Upper lobe of right lung (tissue), 1 donor: Measurements from ENCODE around the gene METTL23. TPM values are rescaled to one million over a fixed set of nuclear protein-coding genes. Genes with fewer than 3 reads are reported as not detected.
"Not testable (repeated sequence)": the region's sequence is repeated elsewhere in the genome, so short reads cannot be mapped to it uniquely, and the experiment has no call there.

Experiments used
- ATAC-seq: fragments of 200-7000 bp; cut with Tn5 transposase; one replicate; pipeline ENCODE4 v1.9.1; 2020; ENCODE audit warnings: mild to moderate bottlenecking, moderate library complexity
- DNase-seq: peaks from one replicate; pipeline ENCODE4 v3.0.0-alpha.2; 2020
- H3K27ac ChIP-seq: fragments of 200-600 bp; one replicate; pipeline ENCODE4 v1.8.0; 2022
- H3K27me3 ChIP-seq: fragments of 200-600 bp; one replicate; pipeline ENCODE4 v1.8.0; 2022; ENCODE audit warnings: mild to moderate bottlenecking
- H3K36me3 ChIP-seq: fragments of 200-600 bp; one replicate; pipeline ENCODE4 v1.8.0; 2022
- H3K4me1 ChIP-seq: fragments of 200-600 bp; one replicate; pipeline ENCODE4 v1.8.0; 2022
- H3K4me3 ChIP-seq: fragments of 200-600 bp; one replicate; pipeline ENCODE4 v1.8.0; 2022; ENCODE audit warnings: mild to moderate bottlenecking
- H3K9me3 ChIP-seq: fragments of 200-600 bp; one replicate; pipeline ENCODE4 v1.8.0; 2022
- intact Hi-C: fragments of 100-400 bp; cut with DNase I; formaldehyde crosslinking; loops from one replicate; pipeline ENCODE4 v1.11.0; 2022
- total RNA-seq: library from RNA; stranded (reverse); fragmentation: NEBNext Ultra II Directional; extraction: Animal tissue kit (Norgen Biotek cat#: 25700); gene quantifications from one replicate; pipeline ENCODE4 v1.2.1, GENCODE V29; 2021
- TF ChIP-seq, protein P1 (sequence below): fragments of 200-600 bp; IDR thresholded peaks from one replicate; pipeline ENCODE4 v1.8.0; 2022; ENCODE audit warnings: antibody characterized with exemption
- donor health status: DM: no; HTN: yes; CAD: no; lungs with severe emphysema.

The METTL23 gene
- total RNA-seq, 1 donor from 2014 or later, result 31.6 TPM

DNA sequence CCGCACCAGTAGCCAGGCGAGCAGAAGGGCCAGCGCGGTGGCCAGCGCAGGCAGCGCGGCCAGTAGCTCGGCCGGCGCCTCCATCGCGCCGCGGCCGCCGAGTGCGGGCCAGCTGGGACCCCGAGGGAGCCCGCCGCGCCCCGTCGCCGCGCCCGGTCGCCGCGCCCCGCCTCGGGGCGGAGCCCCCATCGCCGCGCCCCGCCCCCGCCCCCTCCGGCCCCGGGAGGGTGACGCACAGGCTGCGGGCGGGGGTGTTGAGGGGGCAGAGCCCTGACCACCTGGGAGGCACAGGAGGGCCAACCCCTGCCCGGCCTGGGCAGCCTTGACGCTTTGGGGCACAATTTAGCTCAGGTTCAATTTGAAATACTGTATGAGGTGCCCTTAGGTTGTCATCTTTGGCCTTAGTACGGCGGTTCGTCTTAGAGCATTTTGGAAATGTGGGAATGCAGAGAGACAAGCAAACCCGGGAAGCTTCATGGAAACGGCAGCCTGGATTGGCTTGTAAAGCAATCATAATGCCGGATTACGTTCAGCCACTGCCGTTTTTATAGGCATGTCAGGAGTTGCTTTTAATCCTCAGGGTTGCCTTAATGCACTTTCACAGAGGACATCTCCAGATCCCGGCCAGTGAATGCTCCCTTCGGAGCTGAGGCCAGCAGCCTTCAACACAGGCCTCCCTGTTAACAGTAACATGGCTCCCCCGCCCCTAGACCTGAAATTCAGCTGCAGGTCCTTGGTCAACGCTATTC is 15.6 kb upstream of the METTL23 start, which contains the start of gene MXRA7:
Gene MXRA7 (minus strand): TSS at position 103 of the 749 bp plus-strand sequence. CDS start 19 bp downstream, at position 84.
- ATAC-seq (peak; percentile 86), DNase-seq (peak; percentile 87)
- TF ChIP-seq, protein P1, sequence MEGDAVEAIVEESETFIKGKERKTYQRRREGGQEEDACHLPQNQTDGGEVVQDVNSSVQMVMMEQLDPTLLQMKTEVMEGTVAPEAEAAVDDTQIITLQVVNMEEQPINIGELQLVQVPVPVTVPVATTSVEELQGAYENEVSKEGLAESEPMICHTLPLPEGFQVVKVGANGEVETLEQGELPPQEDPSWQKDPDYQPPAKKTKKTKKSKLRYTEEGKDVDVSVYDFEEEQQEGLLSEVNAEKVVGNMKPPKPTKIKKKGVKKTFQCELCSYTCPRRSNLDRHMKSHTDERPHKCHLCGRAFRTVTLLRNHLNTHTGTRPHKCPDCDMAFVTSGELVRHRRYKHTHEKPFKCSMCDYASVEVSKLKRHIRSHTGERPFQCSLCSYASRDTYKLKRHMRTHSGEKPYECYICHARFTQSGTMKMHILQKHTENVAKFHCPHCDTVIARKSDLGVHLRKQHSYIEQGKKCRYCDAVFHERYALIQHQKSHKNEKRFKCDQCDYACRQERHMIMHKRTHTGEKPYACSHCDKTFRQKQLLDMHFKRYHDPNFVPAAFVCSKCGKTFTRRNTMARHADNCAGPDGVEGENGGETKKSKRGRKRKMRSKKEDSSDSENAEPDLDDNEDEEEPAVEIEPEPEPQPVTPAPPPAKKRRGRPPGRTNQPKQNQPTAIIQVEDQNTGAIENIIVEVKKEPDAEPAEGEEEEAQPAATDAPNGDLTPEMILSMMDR, result no peak
- H3K9me3 ChIP-seq, result no peaks in the 10 kb centered on the region
- H3K27ac ChIP-seq, result peak within 1 kb of the TSS; percentile 84
- peaks cover 46% of the 10 kb centered on the region for H3K4me1 ChIP-seq
- H3K27me3 ChIP-seq, result no peaks in the 10 kb centered on the region
- H3K4me3 ChIP-seq, result peak within 1 kb of the TSS; percentile 75
- H3K36me3 ChIP-seq, result peaks cover 31% of the 10 kb centered on the region
- intact Hi-C loops, result no loop called here

DNA sequence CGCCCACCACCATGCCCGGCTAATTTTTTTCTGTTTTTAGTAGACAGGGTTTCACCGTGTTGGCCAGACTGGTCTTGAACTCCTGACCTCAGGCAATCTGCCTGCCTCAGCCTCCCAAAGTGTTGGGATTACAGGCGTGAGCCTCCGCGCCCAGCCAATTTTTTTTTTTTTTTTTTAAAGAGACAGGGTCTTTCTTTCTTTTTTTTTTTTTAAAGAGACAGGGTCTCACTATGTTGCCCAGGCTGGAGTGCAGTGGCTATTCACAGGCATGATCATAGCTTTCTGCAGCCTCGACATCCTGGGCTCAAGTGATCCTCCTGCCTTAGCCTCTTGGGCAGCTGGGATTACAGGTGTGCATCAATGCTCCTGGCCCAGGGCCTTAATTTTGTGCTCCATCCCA is 14.3 kb upstream of the METTL23 start:
- H3K27ac ChIP-seq, H3K9me3 ChIP-seq, H3K4me3 ChIP-seq, DNase-seq, intact Hi-C loops, H3K27me3 ChIP-seq, ATAC-seq: not testable (repeated sequence)
- peaks cover 59% of the 10 kb centered on the region for H3K4me1 ChIP-seq
- H3K36me3 ChIP-seq, result peaks cover 44% of the 10 kb centered on the region

- Histone ChIP-seq H3K27ac (no peak overlapping the region), H3K9me3 (no peaks in the 10 kb centered on the region), H3K4me3 (no peak overlapping the region), H3K4me1 (peaks cover 46% of the 10 kb centered on the region), H3K27me3 (no peaks in the 10 kb centered on the region), H3K36me3 (peaks cover 58% of the 10 kb centered on the region)
- TF ChIP-seq, protein P1, result no peak
- intact Hi-C loops, result no loop called here
- ATAC-seq, result no peak
- no peak for DNase-seq
These were observed 12.9 kb upstream of the METTL23 start for GRCh38 chr17:76713765-76714164.

- Histone ChIP-seq H3K4me3 (no peak overlapping the region), H3K9me3 (no peaks in the 10 kb centered on the region), H3K27ac (no peak overlapping the region), H3K36me3 (peaks cover 64% of the 10 kb centered on the region), H3K4me1 (peaks cover 40% of the 10 kb centered on the region), H3K27me3 (no peaks in the 10 kb centered on the region)
- TF ChIP-seq, protein P1, result no peak
- ATAC-seq (no peak), DNase-seq (no peak)
- intact Hi-C loops, result no loop called here
These were observed 12.3 kb upstream of the METTL23 start for GRCh38 chr17:76714336-76714735.

- H3K36me3 ChIP-seq, result peaks cover 70% of the 10 kb centered on the region
- peak; percentile 2 for ATAC-seq
- intact Hi-C loops, result no loop called here
These were observed 11.7 kb upstream of the METTL23 start for GRCh38 chr17:76714822-76715495.

More at GRCh38 chr17:76714822-76715495, 11.7 kb upstream of the METTL23 start:
- peak; percentile 76 for DNase-seq
- Histone ChIP-seq H3K4me3 (no peak overlapping the region), H3K27ac (peak overlapping the region; percentile 60), H3K4me1 (peaks cover 34% of the 10 kb centered on the region), H3K27me3 (no peaks in the 10 kb centered on the region), H3K9me3 (no peaks in the 10 kb centered on the region)
- TF ChIP-seq, protein P1, result peak; percentile 80
